Measurements from ENCODE around the gene MICAL3. TPM values are rescaled to one million over a fixed set of nuclear protein-coding genes. Genes with fewer than 3 reads are reported as not detected.

The MICAL3 gene
- total RNA-seq, 1 donor from 2014 or later = 33.6 TPM

DNA sequence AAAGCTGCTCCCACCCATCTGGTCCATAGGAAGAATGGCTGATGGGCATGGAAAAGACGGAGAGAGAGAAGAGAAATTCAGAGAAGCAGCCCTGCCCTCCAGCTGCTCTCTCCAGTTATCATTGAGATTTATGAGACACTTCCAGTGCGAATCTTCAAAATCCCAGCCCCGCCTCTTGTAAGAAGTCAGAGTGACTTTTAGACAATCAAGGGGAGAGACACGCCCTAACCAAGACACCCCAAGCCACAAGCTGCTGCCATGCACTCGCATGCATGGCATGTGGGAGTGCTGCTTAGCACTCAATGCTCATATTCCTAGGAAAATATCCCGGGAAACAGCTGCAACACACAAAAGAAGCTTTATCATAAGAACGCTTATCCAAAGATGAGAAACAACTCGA lies 139.5 kb downstream of the MICAL3 start:
- TF ChIP-seq, protein P1, sequence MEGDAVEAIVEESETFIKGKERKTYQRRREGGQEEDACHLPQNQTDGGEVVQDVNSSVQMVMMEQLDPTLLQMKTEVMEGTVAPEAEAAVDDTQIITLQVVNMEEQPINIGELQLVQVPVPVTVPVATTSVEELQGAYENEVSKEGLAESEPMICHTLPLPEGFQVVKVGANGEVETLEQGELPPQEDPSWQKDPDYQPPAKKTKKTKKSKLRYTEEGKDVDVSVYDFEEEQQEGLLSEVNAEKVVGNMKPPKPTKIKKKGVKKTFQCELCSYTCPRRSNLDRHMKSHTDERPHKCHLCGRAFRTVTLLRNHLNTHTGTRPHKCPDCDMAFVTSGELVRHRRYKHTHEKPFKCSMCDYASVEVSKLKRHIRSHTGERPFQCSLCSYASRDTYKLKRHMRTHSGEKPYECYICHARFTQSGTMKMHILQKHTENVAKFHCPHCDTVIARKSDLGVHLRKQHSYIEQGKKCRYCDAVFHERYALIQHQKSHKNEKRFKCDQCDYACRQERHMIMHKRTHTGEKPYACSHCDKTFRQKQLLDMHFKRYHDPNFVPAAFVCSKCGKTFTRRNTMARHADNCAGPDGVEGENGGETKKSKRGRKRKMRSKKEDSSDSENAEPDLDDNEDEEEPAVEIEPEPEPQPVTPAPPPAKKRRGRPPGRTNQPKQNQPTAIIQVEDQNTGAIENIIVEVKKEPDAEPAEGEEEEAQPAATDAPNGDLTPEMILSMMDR (IDR thresholded peaks at IDR 0.05) = no peak
- no peak for TF ChIP-seq EZH2phosphoT487 (IDR thresholded peaks at IDR 0.05)
- no peak for TF ChIP-seq EZH2 (IDR thresholded peaks at IDR 0.05)
- no peak for DNase-seq (ENCODE audit: low spot score)
- Mint-ChIP-seq H3K36me3 (peaks cover 19% of the 10 kb centered on the region), H3K4me1 (peaks cover 2% of the 10 kb centered on the region), H3K27ac (no peak overlapping the region), H3K4me3 (no peak overlapping the region), H3K9me3 (no peaks in the 10 kb centered on the region), H3K27me3 (ENCODE audit: insufficient read depth, low read depth) (peaks cover 2% of the 10 kb centered on the region)
- Histone ChIP-seq H2AFZ (replicated peaks) (no peak overlapping the region), H3K4me1 (no peaks in the 10 kb centered on the region), H3K27ac (no peak overlapping the region), H4K20me1 (ENCODE audit: low read depth) (peaks cover 3% of the 10 kb centered on the region), H3K9ac (no peak overlapping the region), H3F3A (ENCODE audit: low read depth) (no peaks in the 10 kb centered on the region), H3K4me3 (no peak overlapping the region), H3K27me3 (no peaks in the 10 kb centered on the region), H3K79me2 (ENCODE audit: low read depth) (no peaks in the 10 kb centered on the region), H3K4me2 (no peak overlapping the region), H3K36me3 (no peaks in the 10 kb centered on the region), H3K9me3 (ENCODE audit: low read depth) (no peaks in the 10 kb centered on the region)

DNA sequence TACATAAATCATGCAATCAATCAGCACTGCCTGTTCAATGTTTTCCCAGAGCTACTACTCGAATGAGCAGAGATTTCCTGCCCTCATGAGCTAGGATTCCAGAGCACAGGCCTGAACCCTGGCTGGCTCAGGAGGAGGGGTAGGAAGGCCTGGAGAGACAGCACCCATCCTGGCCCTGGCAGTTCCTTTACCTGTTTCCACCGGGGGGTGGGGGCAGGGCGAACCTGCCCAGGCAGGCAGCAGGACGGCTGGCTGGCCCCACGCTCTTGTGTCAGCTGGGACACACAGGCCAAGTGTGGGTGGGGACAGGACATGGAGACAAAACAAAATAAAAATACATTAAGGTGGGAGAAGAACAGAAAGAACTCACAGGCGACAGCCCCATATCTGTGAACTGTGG lies 140.3 kb downstream of the MICAL3 start:
- Histone ChIP-seq H3K9me3 (ENCODE audit: low read depth) (no peaks in the 10 kb centered on the region), H4K20me1 (ENCODE audit: low read depth) (no peaks in the 10 kb centered on the region), H3K4me2 (no peak overlapping the region), H3K27ac (no peak overlapping the region), H3K36me3 (no peaks in the 10 kb centered on the region), H2AFZ (replicated peaks) (no peak overlapping the region), H3K4me3 (no peak overlapping the region), H3F3A (ENCODE audit: low read depth) (no peaks in the 10 kb centered on the region), H3K4me1 (no peaks in the 10 kb centered on the region), H3K9ac (no peak overlapping the region), H3K27me3 (no peaks in the 10 kb centered on the region), H3K79me2 (ENCODE audit: low read depth) (no peaks in the 10 kb centered on the region)
- Mint-ChIP-seq H3K27me3 (ENCODE audit: insufficient read depth, low read depth) (peaks cover 2% of the 10 kb centered on the region), H3K36me3 (peaks cover 19% of the 10 kb centered on the region), H3K9me3 (no peaks in the 10 kb centered on the region), H3K4me3 (no peak overlapping the region), H3K27ac (no peak overlapping the region), H3K4me1 (peaks cover 8% of the 10 kb centered on the region)
- TF ChIP-seq EZH2 (IDR thresholded peaks at IDR 0.05) (no peak), EZH2phosphoT487 (IDR thresholded peaks at IDR 0.05) (no peak)
- DNase-seq (ENCODE audit: low spot score) = no peak

DNA sequence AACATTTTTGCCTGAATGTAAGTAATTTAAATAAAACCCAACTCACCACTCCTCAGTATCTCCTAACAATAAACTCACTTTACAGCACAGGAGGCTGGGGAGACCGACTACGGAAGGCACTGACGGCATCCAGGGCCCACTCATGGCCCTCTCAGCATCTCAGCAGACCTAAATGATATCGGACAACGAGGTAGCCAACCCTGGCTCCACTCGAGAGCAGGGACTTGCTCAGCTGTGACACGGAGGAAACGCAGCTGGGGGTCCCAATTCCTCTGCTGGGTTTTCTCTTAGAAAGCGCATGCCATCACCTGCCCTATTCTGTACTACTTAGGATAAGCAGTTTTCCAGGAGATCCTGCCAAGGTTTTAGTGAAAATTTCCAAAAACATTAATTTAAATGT lies 141.0 kb downstream of the MICAL3 start:
- no peaks in the 10 kb centered on the region for H4K20me1 ChIP-seq (ENCODE audit: low read depth)
- no peaks in the 10 kb centered on the region for H3K4me1 ChIP-seq
- no peak overlapping the region for H2AFZ ChIP-seq (replicated peaks)
- no peaks in the 10 kb centered on the region for H3F3A ChIP-seq (ENCODE audit: low read depth)
- H3K79me2 ChIP-seq (ENCODE audit: low read depth) = no peaks in the 10 kb centered on the region
- no peaks in the 10 kb centered on the region for H3K9me3 ChIP-seq (ENCODE audit: low read depth)
- Mint-ChIP-seq H3K4me1 (peaks cover 8% of the 10 kb centered on the region), H3K27me3 (ENCODE audit: insufficient read depth, low read depth) (peaks cover 2% of the 10 kb centered on the region), H3K27ac (no peak overlapping the region), H3K9me3 (no peaks in the 10 kb centered on the region), H3K36me3 (peaks cover 19% of the 10 kb centered on the region), H3K4me3 (no peak overlapping the region)
- DNase-seq (ENCODE audit: low spot score) = no peak
- H3K27ac ChIP-seq = no peak overlapping the region
- no peak overlapping the region for H3K9ac ChIP-seq
- no peaks in the 10 kb centered on the region for H3K36me3 ChIP-seq
- H3K4me3 ChIP-seq = no peak overlapping the region
- no peak overlapping the region for H3K4me2 ChIP-seq
- no peaks in the 10 kb centered on the region for H3K27me3 ChIP-seq
- TF ChIP-seq EZH2 (IDR thresholded peaks at IDR 0.05) (no peak), EZH2phosphoT487 (IDR thresholded peaks at IDR 0.05) (no peak)
- TF ChIP-seq, protein P1 (IDR thresholded peaks at IDR 0.05) = no peak

DNA sequence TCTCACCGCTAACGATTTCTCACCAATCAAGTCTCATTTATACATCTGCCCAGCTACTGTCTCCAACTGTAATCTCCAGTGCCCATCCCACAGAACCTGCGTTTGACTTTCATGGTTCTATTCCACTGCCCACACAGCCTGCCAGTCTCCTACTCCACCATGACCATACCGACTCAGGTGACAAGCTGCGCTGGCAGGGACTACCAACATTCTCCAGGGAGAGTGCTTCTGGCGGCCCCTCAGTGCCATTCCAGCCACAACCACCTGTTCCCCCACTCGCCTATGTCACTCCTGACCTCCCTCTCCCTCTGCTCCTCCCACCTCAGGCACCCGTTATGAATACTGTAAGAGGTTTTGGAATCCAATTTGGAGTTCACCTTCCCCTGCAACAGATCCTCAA lies 141.6 kb downstream of the MICAL3 start:
- no peak for DNase-seq (ENCODE audit: low spot score)
- H3K4me3 Mint-ChIP-seq = no peak overlapping the region
- Histone ChIP-seq H3K9ac (no peak overlapping the region), H3F3A (ENCODE audit: low read depth) (no peaks in the 10 kb centered on the region), H3K4me1 (no peaks in the 10 kb centered on the region), H3K79me2 (ENCODE audit: low read depth) (no peaks in the 10 kb centered on the region), H3K27me3 (no peaks in the 10 kb centered on the region), H4K20me1 (ENCODE audit: low read depth) (no peaks in the 10 kb centered on the region), H3K4me3 (no peak overlapping the region), H2AFZ (replicated peaks) (no peak overlapping the region), H3K27ac (no peak overlapping the region), H3K4me2 (no peak overlapping the region), H3K36me3 (no peaks in the 10 kb centered on the region), H3K9me3 (ENCODE audit: low read depth) (no peaks in the 10 kb centered on the region)
- H3K9me3 Mint-ChIP-seq = no peaks in the 10 kb centered on the region
- peaks cover 8% of the 10 kb centered on the region for H3K4me1 Mint-ChIP-seq
- H3K27ac Mint-ChIP-seq = no peak overlapping the region
- TF ChIP-seq EZH2phosphoT487 (IDR thresholded peaks at IDR 0.05) (no peak), EZH2 (IDR thresholded peaks at IDR 0.05) (no peak)
- TF ChIP-seq, protein P1 (IDR thresholded peaks at IDR 0.05) = no peak
- peaks cover 2% of the 10 kb centered on the region for H3K27me3 Mint-ChIP-seq (ENCODE audit: insufficient read depth, low read depth)
- H3K36me3 Mint-ChIP-seq = peaks cover 19% of the 10 kb centered on the region

Data from neural progenitor cell (in vitro differentiated cells).